Transverse colon (tissue), 3 donors: ENCODE measurements around the gene RASAL1.

Experiments used
- EP300 ChIP-seq: sonication (generic); formaldehyde crosslinking; IDR thresholded peaks from one replicate; pipeline ENCODE4 v1.6.1; 2017; ENCODE audit warnings: antibody characterized with exemption, low read depth
- POLR2A ChIP-seq: fragments of 450-650 bp; IDR thresholded peaks from one replicate; pipeline ENCODE4 v1.6.1; 2016; ENCODE audit warnings: antibody characterized with exemption, mild to moderate bottlenecking, moderate library complexity
- TF ChIP-seq, protein P1 (sequence below), 5 experiments: fragments of 200-600 bp in 3 of 5; fragments of 450-650 bp in 2 of 5; sonication (generic) in 3 of 5; IDR thresholded peaks; 1 replicate in 2 of 5; 2 replicates in 3 of 5; pipeline ENCODE4 v1.5.1; 2016 to 2017; ENCODE audit warnings: antibody characterized with exemption in 5 of 5, inconsistent platforms in 3 of 5, mild to moderate bottlenecking in 2 of 5, moderate library complexity in 1 of 5

DNA sequence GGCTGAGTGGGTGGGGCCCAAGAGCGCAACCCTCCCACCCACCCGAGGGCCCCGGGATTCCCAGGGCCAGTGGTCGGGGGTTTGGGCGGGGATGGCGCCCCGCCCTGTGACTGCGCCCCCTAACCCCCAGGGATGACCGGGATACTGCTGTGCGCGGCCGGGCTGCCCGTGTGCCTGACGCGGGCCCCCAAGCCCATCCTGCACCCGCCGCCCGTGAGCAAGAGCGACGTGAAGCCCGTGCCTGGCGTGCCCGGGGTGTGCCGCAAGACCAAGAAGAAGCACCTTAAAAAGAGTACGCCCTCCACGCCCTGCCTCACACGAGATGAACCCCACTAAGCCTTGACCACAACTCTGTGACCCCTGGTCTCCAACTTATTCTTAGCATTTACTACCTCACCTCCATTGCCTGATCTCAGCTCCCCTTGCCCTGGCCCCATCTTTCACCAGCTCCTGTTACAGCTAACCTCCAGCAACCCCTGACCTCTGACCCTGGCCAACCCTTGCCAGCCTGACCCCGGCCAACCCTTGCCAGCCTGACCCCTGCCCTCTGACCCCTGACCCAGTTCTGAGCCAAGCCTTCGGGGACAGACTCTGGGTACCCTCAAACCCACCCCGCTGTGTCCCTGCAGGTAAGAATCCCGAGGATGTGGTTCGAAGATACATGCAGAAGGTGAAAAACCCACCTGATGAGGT is 42.0 kb downstream of the RASAL1 start:
- TF ChIP-seq, protein P1, sequence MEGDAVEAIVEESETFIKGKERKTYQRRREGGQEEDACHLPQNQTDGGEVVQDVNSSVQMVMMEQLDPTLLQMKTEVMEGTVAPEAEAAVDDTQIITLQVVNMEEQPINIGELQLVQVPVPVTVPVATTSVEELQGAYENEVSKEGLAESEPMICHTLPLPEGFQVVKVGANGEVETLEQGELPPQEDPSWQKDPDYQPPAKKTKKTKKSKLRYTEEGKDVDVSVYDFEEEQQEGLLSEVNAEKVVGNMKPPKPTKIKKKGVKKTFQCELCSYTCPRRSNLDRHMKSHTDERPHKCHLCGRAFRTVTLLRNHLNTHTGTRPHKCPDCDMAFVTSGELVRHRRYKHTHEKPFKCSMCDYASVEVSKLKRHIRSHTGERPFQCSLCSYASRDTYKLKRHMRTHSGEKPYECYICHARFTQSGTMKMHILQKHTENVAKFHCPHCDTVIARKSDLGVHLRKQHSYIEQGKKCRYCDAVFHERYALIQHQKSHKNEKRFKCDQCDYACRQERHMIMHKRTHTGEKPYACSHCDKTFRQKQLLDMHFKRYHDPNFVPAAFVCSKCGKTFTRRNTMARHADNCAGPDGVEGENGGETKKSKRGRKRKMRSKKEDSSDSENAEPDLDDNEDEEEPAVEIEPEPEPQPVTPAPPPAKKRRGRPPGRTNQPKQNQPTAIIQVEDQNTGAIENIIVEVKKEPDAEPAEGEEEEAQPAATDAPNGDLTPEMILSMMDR (IDR thresholded peaks at IDR 0.05) = no peak
- no peak for TF ChIP-seq POLR2A
- no peak for TF ChIP-seq EP300
